Coronary artery (tissue), 2 donors: ENCODE measurements around the gene ZNF282.
A peak's percentile ranks its signal among the peaks of the same experiment; 100 is the strongest.

Source experiments
- DNase-seq: peaks from one replicate; pipeline ENCODE4 v3.0.0-alpha.2; 2017; ENCODE audit warnings: low spot score
- H3K27ac ChIP-seq, 2 donors: fragments of 200-600 bp; sonication (generic); one replicate each; pipeline ENCODE4 v1.5.1; 2016 to 2019
- H3K4me3 ChIP-seq: fragments of 200-600 bp; sonication (generic); 2 replicates; pipeline ENCODE4 v1.5.1; 2016; ENCODE audit warnings: mild to moderate bottlenecking, moderate library complexity
- TF ChIP-seq, protein P1 (sequence below): fragments of 200-600 bp; sonication (generic); IDR thresholded peaks from one replicate; pipeline ENCODE4 v1.5.1; 2019; ENCODE audit warnings: antibody characterized with exemption

ZNF282 gene

GRCh38 chr7:149195180-149196150 lies at the start of gene ZNF282:
Gene ZNF282 (plus strand): TSS chr7:149195546. CDS start chr7:149195590, 44 bp downstream.
- Histone ChIP-seq H3K27ac (peak within 1 kb of the TSS; percentile 68 to 95), H3K4me3 (peak within 1 kb of the TSS; percentile 93)
- TF ChIP-seq, protein P1, sequence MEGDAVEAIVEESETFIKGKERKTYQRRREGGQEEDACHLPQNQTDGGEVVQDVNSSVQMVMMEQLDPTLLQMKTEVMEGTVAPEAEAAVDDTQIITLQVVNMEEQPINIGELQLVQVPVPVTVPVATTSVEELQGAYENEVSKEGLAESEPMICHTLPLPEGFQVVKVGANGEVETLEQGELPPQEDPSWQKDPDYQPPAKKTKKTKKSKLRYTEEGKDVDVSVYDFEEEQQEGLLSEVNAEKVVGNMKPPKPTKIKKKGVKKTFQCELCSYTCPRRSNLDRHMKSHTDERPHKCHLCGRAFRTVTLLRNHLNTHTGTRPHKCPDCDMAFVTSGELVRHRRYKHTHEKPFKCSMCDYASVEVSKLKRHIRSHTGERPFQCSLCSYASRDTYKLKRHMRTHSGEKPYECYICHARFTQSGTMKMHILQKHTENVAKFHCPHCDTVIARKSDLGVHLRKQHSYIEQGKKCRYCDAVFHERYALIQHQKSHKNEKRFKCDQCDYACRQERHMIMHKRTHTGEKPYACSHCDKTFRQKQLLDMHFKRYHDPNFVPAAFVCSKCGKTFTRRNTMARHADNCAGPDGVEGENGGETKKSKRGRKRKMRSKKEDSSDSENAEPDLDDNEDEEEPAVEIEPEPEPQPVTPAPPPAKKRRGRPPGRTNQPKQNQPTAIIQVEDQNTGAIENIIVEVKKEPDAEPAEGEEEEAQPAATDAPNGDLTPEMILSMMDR, result peak; percentile 66
- peak; percentile 95 for DNase-seq

GRCh38 chr7:149147072-149147751 lies 48.1 kb upstream of the ZNF282 start, which contains the start of gene ZNF398:
Gene ZNF398 (plus strand): TSS chr7:149147453. CDS start chr7:149147743, 290 bp downstream.
- peak within 1 kb of the TSS; percentile 67 to 89 for H3K27ac ChIP-seq
- DNase-seq, result peak; percentile 81
- TF ChIP-seq, protein P1, result peak; percentile 82
- peak within 1 kb of the TSS; percentile 85 for H3K4me3 ChIP-seq

GRCh38 chr7:149147752-149148653 lies 47.3 kb upstream of the ZNF282 start:
- DNase-seq, result peak; percentile 79
- H3K4me3 ChIP-seq, result peak overlapping the region; percentile 85
- TF ChIP-seq, protein P1, result no peak
- H3K27ac ChIP-seq, result peak overlapping the region; percentile 67 to 89

DNA sequence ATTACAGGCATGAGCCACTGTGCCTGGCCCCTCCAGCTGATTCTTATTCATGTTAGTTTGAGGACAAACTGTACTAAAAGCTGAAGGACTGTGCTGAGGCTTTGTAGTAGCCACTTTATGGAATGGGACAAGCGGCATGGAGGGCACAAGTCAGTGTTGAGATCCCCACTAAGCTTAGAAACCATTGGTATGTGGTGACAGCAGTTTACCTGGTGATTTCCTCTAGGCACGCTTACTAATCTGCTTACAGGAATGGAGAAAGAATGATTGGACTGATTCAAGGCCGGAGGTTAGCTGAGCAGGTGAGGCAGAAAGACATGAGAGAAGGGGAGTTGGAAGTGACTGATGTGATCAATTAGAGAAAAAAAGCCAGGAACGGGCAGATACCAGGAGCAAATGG lies 44.4 kb upstream of the ZNF282 start:
- DNase-seq, result no peak
- H3K27ac ChIP-seq, result no peak overlapping the region
- TF ChIP-seq, protein P1, result no peak

GRCh38 chr7:149153346-149153745 lies 42.0 kb upstream of the ZNF282 start:
- no peak overlapping the region for H3K4me3 ChIP-seq
- TF ChIP-seq, protein P1, result no peak
- no peak for DNase-seq
- no peak overlapping the region for H3K27ac ChIP-seq

More for the DNA sequence above, 44.4 kb upstream of the ZNF282 start:
- H3K4me3 ChIP-seq, result no peak overlapping the region

- TF ChIP-seq, protein P1, result no peak
- Histone ChIP-seq H3K4me3 (no peak overlapping the region), H3K27ac (no peak overlapping the region)
- no peak for DNase-seq
These were observed 41.3 kb upstream of the ZNF282 start for GRCh38 chr7:149154056-149154455.
